Stimulated activated CD8-positive, alpha-beta memory T cell treated with anti-CD3 and anti-CD28 coated beads, Interleukin-4, amount 100 ng/mL, for 24 hours (primary cell): Measurements from ENCODE around the gene NCOA7.
"Not testable (repeated sequence)": the region's sequence is repeated elsewhere in the genome, so short reads cannot be mapped to it uniquely, and the experiment has no call there.

Experiments
- DNase-seq: peaks from one replicate; pipeline ENCODE4 v3.0.0-alpha.2; 2020; ENCODE audit warnings: low read depth

The NCOA7 gene

DNA sequence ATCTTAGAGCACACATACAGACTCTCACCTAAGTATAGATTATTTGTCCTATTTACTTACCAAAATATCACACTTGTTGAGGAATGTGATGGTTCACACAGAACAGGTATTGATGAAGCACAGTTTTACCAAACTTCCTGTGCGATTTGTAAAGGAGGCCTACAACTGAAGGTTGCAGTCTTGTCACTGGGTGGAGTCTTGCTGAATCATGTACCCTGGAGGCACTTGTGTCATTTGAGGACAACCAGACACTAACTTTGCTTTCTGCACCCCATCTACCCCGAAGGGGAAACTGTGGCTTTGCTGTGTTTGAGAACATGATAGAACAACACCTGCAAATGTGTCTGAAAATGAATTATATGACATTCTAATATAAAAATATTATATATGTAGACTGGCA is 133.4 kb downstream of the NCOA7 start:
- DNase-seq: no peak

DNA sequence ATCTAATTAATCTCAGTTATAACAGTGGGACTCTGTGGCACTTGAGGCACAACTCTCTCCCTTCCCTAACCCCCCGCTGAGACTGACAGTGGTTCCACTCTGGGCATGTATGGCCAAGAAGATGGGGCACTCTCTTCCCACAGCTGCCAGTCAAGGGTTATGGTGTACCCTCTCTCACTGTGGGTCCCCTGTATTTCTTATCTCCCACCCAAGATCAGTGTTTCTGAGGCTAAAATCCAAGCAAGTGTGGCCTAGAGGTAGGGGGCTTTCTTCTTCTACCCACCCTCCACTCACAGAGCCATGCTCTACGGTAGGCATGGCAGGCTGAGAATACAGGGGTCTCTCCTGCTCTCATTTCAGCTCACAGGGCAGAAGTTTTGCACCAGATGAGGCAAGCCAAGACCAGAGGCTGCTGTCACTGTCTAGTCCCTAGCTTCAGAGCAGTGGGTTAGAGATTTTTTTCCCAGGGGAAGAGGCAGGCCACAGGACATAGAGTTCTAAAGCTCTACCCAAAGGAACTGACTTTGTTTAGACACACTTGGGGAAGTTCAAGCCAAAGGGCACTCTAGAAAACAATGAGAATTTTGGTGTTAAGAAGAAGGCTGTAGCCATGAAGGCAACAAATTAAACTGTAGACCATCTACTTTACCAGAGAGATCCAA is 134.1 kb downstream of the NCOA7 start:
- no peak for DNase-seq

DNA sequence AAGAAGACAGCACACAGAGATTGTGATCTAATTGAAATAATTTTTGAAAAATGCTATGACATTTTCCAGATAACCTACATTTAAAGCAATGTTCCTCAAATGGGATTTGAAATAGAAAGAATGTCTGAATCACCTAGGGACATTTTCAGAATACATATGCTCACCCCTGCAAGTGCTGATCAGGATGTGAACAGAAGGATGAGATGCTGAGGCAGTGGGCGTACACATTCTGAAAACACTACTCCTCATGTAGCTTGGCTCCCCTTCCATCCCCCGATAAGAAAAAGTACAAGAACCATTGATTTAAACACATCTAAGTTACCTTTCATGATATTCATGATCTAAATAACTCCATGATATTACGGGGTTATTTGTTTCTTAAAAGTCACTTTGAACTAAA is 136.0 kb downstream of the NCOA7 start:
- no peak for DNase-seq

DNA sequence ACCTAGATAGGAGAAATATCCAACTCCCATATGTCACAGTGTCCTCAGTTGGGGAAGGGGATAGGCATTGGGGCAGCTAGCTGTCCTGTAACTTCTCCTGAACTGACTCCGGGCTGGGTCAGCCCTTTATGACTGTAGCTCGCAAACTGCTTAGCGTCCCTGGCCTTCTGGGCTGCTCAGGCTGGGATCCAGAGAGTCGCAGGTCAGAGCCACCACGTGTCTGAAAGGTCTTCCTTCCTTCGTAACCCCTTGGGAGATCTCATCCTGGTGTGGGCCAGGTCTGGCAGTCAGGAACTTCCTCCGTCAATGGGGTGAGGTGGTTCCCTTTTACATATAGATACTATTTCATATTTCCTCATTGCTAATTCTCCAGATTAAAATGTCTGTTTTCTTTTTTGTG is 137.0 kb downstream of the NCOA7 start:
- DNase-seq: no peak

DNA sequence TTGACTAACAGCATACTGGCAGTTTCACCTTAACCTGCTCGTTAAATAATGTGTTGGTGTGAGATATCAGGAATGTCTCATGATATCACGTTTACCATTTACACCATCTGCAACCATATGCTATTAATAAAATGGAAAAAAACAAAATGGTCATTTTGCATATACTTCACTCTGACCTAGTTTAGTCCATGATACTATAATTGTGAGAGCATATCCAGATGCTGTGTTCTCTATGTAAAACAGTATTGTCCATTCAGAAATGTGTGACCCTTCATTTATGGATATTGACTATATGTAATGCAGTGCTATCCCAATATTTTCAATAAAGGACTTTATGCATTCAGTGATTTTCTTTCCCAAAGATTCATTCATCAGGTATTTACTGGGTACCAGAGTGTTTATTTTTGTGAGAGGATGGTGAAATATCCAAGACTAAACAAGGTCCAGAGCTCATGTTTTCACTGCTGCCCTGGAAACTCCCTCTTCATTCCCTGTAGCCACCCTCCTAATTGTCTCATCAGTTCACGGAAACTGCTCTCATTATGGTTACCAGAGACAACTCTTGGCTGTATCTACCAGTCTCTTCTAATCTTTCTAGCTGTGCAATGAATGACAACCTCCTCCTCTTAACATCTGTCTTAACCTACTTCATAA is 140.1 kb downstream of the NCOA7 start:
- DNase-seq: no peak

DNA sequence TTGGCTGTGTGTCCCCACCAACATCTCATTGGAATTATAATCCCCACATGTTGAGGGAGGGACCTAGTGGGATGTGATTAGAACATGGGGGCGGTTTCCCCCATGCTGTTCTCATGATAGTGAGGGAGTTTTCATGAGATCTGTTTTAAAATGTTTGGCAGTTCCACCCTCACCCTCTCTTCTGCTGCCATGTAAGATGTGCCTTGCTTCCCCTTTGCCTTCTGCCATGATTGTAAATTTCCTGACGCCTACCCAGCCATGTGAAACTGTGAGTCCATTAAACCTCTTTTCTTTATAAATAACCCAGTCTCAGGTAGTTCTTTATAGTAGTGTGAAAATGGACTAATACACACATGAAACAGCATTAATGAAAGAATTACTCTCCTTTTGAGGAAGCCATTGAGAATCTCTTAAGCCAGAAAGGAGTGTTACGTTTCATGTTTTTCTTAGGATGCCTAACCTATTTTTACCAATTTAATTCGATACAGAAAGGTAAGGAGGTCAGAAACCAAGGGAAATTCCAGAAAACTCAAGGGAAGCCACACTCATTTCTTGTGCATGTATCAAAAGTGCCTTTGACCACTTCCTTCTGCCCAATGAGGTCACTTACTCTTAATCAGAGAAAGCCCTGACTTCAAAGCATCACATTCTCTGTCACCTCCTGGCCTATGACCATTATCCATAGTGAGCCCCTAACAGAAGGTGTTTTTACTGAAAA is 141.1 kb downstream of the NCOA7 start:
- no peak for DNase-seq

DNA sequence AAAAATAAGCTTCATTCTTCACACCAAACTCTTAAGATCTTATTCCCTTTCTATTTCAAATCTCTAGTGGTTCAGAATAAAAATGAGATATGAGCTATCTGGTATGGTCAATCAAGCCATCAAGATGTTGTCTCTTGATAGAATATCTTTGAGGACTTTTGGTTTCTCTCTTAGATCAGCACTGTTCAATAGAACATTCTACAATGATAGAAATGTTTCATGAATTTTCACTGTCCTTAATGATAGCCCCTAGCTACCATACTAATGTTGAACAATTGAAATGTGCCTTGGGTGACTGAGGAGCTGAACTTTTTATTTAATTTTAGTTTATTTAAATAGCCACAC is 141.7 kb downstream of the NCOA7 start:
- no peak for DNase-seq

DNA sequence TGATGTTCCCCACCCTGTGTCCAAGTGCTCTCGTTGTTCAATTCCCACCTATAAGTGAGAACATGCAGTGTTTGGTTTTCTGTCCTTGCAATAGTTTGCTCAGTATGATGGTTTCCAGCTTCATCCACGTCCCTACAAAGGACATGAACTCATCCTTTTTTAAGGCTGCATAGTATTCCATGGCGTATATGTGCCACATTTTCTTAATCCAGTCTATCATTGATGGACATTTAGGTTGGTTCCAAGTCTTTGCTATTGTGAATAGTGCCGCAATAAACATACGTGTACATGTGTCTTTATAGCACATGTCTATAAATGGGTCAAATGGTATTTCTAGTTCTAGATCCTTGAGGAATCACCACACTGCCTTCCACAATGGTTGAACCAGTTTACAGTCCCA is 144.8 kb downstream of the NCOA7 start:
- DNase-seq: not testable (repeated sequence)

DNA sequence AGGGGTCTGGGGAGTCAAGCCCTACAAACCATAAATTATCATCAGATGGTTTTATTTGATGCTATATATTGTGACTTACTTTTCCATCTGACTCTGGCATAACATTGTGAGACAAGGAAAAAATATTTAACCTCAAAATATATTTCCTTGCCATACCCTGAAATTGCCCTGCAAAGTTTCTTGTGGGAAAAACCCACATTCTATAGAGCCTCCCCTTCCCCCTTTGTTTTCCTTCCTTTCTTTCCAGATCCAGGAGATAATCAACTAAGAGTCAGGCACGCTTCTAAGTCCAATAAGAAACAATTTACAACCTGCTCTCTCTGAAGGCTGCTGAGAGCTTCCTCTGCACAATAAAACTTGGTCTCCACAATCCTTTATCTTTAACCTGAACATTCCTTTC is 148.3 kb downstream of the NCOA7 start:
- no peak for DNase-seq

DNA sequence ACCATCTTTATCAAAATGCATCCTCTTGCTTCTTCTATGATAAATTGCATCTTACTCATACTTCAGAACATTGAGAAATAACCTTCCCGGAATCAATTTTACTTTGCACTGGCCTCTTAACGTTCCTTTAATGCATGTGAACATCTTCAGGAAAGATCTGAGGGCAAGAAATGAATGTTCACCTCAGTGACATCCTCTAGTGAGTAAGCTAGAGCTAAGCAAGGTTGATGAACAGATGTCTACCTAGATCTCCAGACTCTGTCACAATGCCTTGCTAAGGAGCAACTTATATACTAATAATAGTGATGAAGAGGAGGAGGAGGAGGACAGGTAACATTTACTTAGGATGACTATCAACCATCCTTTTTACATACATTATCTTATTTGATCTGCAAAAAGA is 149.0 kb downstream of the NCOA7 start:
- DNase-seq: no peak

DNA sequence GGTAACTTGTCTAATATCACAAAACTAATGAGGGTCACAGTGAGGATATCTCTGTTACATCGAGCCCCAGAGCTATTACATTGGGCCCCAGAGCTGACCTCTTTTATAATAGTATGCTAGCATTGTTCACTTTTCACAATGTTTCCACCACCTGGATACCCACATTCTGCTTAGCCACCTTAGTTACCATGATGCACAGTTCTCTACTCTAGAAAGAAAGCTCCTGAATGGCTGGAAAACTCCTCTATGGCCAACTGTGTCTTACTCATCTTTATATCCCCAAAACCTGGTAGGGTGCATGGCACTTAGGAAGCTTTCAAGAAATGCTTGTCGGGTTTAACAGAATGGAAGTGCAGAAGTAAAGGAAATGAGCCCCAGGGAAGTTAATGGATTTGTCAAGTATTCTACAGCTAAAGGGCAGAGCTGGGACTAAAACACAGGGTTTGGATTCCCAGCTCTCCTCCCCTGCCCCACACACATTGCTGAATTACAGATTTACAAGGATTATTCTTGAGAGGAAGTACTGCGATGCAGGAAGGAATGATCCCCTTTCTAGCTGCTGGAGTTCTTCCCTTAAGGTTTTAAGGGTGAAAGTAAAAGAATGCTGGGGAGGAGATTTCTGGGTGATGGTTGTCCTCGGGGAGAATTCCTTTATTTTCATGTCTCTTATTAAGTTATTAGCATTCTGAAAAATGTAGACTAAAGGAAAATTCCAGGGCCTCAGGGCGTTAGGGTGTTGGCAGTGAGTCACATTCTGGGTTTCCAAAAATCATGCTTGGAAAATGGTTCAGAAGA is 149.7 kb downstream of the NCOA7 start:
- DNase-seq: no peak

DNA sequence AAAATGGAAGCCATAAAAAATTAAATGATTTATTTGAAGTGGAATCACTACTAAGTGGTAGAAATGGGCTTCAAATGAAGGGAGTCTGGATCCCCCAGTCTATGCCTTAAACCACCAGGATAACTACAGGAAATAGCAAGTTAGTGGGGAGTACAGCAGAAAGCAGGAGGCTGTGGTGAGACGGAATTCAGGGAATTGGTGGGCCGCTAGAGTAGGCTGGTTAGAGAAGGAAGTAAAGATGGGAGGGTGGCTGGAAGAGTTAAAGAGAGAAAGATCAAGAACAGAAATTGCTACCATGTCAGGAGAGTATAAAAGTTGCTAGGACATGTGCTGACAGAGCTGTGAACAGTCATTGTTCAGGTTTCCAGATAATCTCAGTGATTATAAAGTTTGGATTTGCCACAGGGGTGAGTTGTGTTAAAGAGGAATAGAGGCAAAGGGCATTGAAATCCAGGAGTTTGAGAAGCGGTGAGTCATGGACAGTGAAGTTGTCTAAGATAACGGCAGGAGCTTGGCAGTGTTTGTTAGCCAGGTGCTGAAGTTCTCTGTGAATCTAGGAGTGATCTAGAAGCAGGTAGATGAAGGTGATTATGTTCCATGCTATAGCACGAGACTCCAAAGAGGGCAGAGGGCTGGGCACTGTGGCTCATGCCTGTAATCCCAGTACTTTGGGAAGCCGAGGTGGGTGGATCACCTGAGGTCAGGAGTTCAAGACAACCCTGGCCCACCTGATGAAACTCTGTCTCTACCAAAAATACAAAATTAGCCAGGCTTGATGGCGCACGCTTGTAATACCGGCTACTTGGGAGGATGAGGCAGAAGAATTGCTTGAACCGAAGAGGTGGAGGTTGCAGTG is 152.1 kb downstream of the NCOA7 start:
- DNase-seq: no peak

DNA sequence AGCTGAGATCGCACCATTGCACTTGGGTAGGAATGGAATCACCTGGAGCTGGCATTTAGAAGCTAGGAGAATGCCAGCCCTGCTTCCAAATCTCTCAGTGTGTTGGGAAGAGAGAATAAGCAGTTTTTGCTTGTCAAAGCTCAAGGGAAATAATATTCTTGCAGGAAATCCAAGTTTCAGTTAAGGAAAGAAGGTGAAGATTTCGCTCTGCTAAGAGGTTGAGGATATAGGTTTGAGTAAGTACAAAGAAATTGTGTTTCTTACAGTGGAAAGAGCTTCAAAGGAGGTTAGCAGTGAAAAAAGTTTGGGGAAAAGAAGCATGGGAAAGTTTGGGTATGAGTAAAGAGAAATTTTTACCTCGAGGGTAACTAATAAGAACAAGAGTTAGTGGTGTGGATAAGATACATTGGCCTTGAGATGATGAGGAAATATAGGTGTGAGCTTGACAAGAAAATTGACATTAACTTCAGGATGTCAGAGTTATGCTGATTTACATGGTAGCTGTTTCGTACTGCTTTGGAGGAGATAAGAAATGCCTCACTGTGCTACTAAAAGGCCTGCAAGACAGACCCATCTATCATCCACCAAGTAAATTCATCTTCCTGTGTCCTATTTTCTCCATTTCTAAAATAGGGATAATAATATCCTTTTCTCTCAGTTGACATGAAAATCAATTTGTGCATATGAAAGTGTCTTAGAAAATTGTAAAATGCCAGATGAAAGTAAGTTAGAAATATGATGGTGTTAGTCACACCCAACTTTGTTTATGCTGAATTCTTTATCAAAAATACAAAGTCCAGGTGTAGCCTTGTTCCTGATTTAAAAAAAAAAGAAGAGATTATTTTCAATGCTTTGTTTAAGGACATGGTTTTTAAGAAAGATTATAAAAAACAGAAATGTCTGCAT is 153.0 kb downstream of the NCOA7 start:
- no peak for DNase-seq

DNA sequence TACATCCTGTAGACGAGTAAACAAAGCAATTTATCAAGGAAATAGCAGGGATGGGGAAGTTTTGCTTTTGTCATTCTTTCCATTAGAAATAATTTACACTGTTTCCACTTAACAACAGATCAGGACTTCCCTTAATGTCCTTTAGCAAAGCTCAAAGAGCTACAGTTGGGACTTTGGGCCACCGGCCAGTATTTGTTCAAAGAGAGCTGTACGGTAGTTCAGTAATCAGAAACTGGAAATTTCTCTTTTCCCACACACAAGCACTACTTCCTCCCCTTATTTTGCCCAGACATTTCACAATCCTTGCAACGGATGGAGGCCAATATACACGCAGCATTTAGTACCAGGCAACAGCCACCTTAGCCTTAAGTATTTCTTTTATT is 153.7 kb downstream of the NCOA7 start:
- no peak for DNase-seq

DNA sequence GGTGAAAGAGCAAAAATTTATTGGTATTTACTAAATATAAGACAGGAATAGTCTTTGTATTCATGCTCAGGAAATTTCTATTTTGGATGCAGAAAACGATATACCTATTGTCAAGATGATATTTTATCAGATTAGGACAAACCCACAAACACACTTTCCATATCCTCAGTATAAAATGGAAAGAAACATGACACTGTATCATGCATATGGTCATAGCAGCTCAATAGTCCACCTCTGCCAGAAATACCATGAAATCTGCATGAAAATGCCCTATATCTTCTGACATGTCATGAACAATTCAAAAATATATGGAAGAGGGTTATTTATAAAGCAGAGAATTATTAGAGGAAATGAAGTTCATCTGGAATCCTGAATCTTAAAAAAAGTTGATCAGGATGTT is 154.1 kb downstream of the NCOA7 start:
- no peak for DNase-seq

DNA sequence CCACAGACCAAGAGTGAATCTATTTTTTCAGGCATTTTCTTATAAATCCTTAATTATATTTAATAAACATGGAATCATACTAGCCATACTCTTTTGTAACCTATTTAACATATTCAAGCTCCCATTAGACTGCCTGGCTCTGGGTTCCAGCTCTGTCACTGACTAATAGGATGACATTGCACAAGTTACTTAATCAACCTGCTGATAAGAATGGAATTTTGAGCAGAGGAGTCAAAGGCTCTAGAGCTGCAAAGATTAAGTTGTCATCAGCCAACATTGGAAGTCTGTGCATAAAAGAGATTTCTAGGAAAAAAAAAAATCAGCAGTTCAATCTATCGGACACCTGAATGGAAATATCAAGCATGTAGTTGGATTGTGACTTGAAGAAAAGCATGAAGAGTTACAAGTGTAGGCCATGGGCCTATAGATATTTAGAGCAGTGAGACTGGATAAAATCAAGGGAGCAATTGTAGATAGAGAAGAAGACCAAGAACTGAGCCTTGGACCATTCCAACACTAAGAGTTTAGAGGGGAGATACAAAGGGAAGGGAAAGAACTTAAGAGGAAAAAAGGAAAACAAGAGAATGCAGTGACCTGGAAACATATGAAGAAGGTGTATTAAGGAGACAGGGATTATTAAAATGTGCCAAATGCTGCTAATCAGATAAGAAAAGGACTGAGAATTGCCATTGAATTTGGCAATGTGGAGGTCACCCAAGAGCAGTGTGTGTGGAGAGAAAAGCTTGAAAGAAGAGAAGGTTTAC is 154.8 kb downstream of the NCOA7 start:
- no peak for DNase-seq

DNA sequence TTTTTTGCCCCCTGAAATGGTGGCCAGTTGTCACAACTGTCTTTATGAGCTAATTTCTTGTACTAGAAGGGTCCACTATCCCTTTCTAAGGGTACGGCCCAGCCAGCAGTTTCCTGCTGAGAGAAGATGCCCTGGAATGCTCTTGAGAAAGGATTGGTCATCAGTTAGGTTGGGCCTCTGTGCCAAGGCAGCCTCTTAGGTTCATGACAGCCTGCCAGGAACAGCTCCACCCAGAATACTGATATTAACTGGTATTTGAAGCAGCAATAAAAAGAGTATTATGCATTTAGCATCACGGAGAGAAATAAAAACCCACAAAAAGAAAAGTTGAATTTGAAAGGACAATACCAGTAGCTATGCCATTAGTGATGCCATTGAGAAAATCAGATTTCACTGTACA is 156.9 kb downstream of the NCOA7 start:
- no peak for DNase-seq

DNA sequence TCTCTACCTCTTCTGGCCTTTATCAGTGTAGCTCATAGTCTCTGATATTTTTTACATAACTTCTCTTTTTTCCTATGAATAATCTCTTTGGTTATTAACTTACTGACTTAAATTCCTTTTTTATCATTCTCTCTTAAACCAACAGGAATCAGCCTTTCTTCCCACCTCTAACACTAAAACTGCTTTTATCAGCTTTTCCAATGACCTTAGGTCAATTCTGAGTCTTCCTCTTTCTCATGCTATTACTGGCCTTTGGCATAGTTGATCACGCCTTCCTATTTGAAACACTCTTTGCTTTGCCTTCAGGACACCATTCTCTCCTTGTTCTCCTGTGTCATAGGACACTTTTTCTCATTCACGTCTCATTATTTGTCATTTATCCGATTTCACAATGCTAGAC is 157.7 kb downstream of the NCOA7 start:
- DNase-seq: no peak

DNA sequence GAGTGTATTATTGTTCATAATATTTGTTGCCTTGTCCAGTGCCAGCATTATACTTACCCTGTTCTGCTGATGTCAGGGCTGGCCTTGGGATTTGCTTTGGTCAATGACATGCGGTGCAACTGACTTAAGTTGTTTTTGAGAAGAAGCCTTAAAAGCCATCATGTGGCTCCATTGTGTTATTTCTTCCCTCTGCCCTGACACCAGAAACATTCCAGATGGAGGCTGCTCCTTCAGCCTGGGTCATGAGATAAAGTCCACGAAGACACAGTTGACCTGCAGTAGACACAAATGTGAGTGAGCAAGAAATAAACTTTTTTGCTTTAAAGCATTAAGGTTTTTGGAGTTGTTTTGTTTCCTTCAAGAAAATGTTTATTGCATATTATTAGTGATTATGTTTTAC is 158.3 kb downstream of the NCOA7 start:
- no peak for DNase-seq

DNA sequence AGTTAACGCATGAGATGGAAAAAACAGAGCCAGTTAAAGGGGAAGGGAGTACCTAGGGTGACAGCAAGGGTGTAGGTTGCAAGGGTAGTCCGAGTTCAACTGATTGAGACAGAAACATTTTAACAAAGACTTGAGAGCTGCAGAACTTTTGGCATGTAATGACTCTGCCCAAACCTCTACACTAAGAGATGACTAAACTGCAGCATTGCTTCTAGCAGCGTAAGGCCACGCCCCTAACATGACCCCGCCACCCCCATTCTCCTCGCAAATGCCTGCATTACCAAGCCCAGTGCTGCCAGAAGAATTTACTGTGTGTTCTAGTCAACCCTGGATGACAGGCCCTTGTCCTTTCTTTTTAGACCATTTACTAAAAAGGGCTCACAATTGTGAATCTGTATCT is 159.5 kb downstream of the NCOA7 start:
- DNase-seq: no peak
